Measurements from ENCODE around the gene LMO7. TPM values are rescaled to one million over a fixed set of nuclear protein-coding genes. Genes with fewer than 3 reads are reported as not detected.

Gene LMO7
- total RNA-seq, 2 donors from 2014 or later = 3.1 to 5.9 TPM

GRCh38 chr13:75802161-75802560, 166.0 kb downstream of the LMO7 start:
- ATAC-seq = no peak
- Mint-ChIP-seq H3K4me1 (ENCODE audit: low read depth in 2 of 2) (peaks cover 10 to 11% of the 10 kb centered on the region in 2 donors), H3K27ac (peak overlapping the region in 1 of 2 donors; percentile 30), H3K9me3 (no peaks in the 10 kb centered on the region), H3K27me3 (no peaks in the 10 kb centered on the region), H3K36me3 (no peaks in the 10 kb centered on the region), H3K4me3 (no peak overlapping the region)
- DNase-seq (ENCODE audit: low spot score) = no peak

GRCh38 chr13:75803164-75803611, 167.1 kb downstream of the LMO7 start:
- Mint-ChIP-seq H3K36me3 (no peaks in the 10 kb centered on the region), H3K9me3 (no peaks in the 10 kb centered on the region), H3K4me3 (no peak overlapping the region), H3K27me3 (no peaks in the 10 kb centered on the region), H3K4me1 (ENCODE audit: low read depth in 2 of 2) (peaks cover 10 to 11% of the 10 kb centered on the region in 2 donors), H3K27ac (no peak overlapping the region)
- ATAC-seq (peak in 1 of 2 donors; percentile 53), DNase-seq (ENCODE audit: low spot score) (no peak)

GRCh38 chr13:75804054-75804453, 167.9 kb downstream of the LMO7 start:
- H3K9me3 Mint-ChIP-seq = no peaks in the 10 kb centered on the region
- DNase-seq (ENCODE audit: low spot score) = no peak

GRCh38 chr13:75804605-75805004, 168.5 kb downstream of the LMO7 start:
- no peaks in the 10 kb centered on the region for H3K27me3 Mint-ChIP-seq
- ATAC-seq (no peak), DNase-seq (ENCODE audit: low spot score) (no peak)
- H3K27ac Mint-ChIP-seq = no peak overlapping the region
- H3K36me3 Mint-ChIP-seq = no peaks in the 10 kb centered on the region
- H3K4me1 Mint-ChIP-seq (ENCODE audit: low read depth in 2 of 2) = peaks cover 10 to 11% of the 10 kb centered on the region in 2 donors
- H3K9me3 Mint-ChIP-seq = no peaks in the 10 kb centered on the region
- no peak overlapping the region for H3K4me3 Mint-ChIP-seq

More at GRCh38 chr13:75804054-75804453, 167.9 kb downstream of the LMO7 start:
- Mint-ChIP-seq H3K4me1 (ENCODE audit: low read depth in 2 of 2) (peaks cover 10 to 11% of the 10 kb centered on the region in 2 donors), H3K36me3 (no peaks in the 10 kb centered on the region), H3K27me3 (no peaks in the 10 kb centered on the region), H3K27ac (no peak overlapping the region), H3K4me3 (no peak overlapping the region)
- no peak for ATAC-seq

GRCh38 chr13:75806117-75806516, 170.0 kb downstream of the LMO7 start:
- Mint-ChIP-seq H3K9me3 (no peaks in the 10 kb centered on the region), H3K27me3 (no peaks in the 10 kb centered on the region), H3K27ac (no peak overlapping the region), H3K36me3 (no peaks in the 10 kb centered on the region), H3K4me3 (no peak overlapping the region), H3K4me1 (ENCODE audit: low read depth in 2 of 2) (peaks cover 7 to 11% of the 10 kb centered on the region in 2 donors)
- DNase-seq (ENCODE audit: low spot score) (no peak), ATAC-seq (no peak)

- H3K27ac Mint-ChIP-seq = no peak overlapping the region
- no peaks in the 10 kb centered on the region for H3K4me1 Mint-ChIP-seq (ENCODE audit: low read depth in 2 of 2)
- H3K27me3 Mint-ChIP-seq = no peaks in the 10 kb centered on the region
- DNase-seq (ENCODE audit: low spot score) (no peak), ATAC-seq (no peak)
- no peaks in the 10 kb centered on the region for H3K36me3 Mint-ChIP-seq
- H3K9me3 Mint-ChIP-seq = no peaks in the 10 kb centered on the region
- H3K4me3 Mint-ChIP-seq = no peak overlapping the region
Observed at GRCh38 chr13:75811361-75811760, 175.2 kb downstream of the LMO7 start.

GRCh38 chr13:75811841-75812240, 175.7 kb downstream of the LMO7 start:
- no peaks in the 10 kb centered on the region for H3K36me3 Mint-ChIP-seq
- no peaks in the 10 kb centered on the region for H3K4me1 Mint-ChIP-seq (ENCODE audit: low read depth in 2 of 2)
- no peak overlapping the region for H3K4me3 Mint-ChIP-seq
- ATAC-seq (no peak), DNase-seq (ENCODE audit: low spot score) (no peak)
- H3K27me3 Mint-ChIP-seq = no peaks in the 10 kb centered on the region
- no peak overlapping the region for H3K27ac Mint-ChIP-seq
- H3K9me3 Mint-ChIP-seq = no peaks in the 10 kb centered on the region

- Mint-ChIP-seq H3K27ac (no peak overlapping the region), H3K4me1 (ENCODE audit: low read depth in 2 of 2) (no peaks in the 10 kb centered on the region)
Observed at GRCh38 chr13:75812751-75813181, 176.6 kb downstream of the LMO7 start.

GRCh38 chr13:75813323-75813722, 177.2 kb downstream of the LMO7 start:
- ATAC-seq (no peak), DNase-seq (ENCODE audit: low spot score) (no peak)
- Mint-ChIP-seq H3K9me3 (no peaks in the 10 kb centered on the region), H3K4me1 (ENCODE audit: low read depth in 2 of 2) (no peaks in the 10 kb centered on the region), H3K27me3 (no peaks in the 10 kb centered on the region), H3K4me3 (no peak overlapping the region), H3K36me3 (no peaks in the 10 kb centered on the region), H3K27ac (no peak overlapping the region)

More at GRCh38 chr13:75812751-75813181, 176.6 kb downstream of the LMO7 start:
- H3K4me3 Mint-ChIP-seq = no peak overlapping the region
- no peak for ATAC-seq
- no peaks in the 10 kb centered on the region for H3K9me3 Mint-ChIP-seq
- no peaks in the 10 kb centered on the region for H3K27me3 Mint-ChIP-seq
- H3K36me3 Mint-ChIP-seq = no peaks in the 10 kb centered on the region
- DNase-seq (ENCODE audit: low spot score) = no peak

GRCh38 chr13:75818179-75818967, 182.2 kb downstream of the LMO7 start:
- no peaks in the 10 kb centered on the region for H3K4me1 Mint-ChIP-seq (ENCODE audit: low read depth in 2 of 2)
- H3K36me3 Mint-ChIP-seq = peaks cover 4% of the 10 kb centered on the region
- no peaks in the 10 kb centered on the region for H3K9me3 Mint-ChIP-seq
- DNase-seq (ENCODE audit: low spot score) (no peak), ATAC-seq (no peak)
- H3K27me3 Mint-ChIP-seq = no peaks in the 10 kb centered on the region
- no peak overlapping the region for H3K4me3 Mint-ChIP-seq
- H3K27ac Mint-ChIP-seq = no peak overlapping the region

GRCh38 chr13:75818968-75819225, 182.8 kb downstream of the LMO7 start:
- Mint-ChIP-seq H3K27ac (no peak overlapping the region), H3K4me3 (no peak overlapping the region), H3K36me3 (peaks cover 4% of the 10 kb centered on the region), H3K27me3 (no peaks in the 10 kb centered on the region), H3K9me3 (no peaks in the 10 kb centered on the region), H3K4me1 (ENCODE audit: low read depth in 2 of 2) (no peaks in the 10 kb centered on the region)
- DNase-seq (ENCODE audit: low spot score) = no peak
- no peak for ATAC-seq

- no peak for DNase-seq (ENCODE audit: low spot score)
- ATAC-seq = no peak
- Mint-ChIP-seq H3K4me3 (no peak overlapping the region), H3K27ac (no peak overlapping the region), H3K4me1 (ENCODE audit: low read depth in 2 of 2) (no peaks in the 10 kb centered on the region), H3K9me3 (peaks cover 6% of the 10 kb centered on the region), H3K27me3 (no peaks in the 10 kb centered on the region), H3K36me3 (no peaks in the 10 kb centered on the region)
Observed at GRCh38 chr13:75825161-75825560, 189.0 kb downstream of the LMO7 start.

- Mint-ChIP-seq H3K36me3 (no peaks in the 10 kb centered on the region), H3K27ac (no peak overlapping the region), H3K9me3 (peaks cover 6% of the 10 kb centered on the region), H3K4me1 (ENCODE audit: low read depth in 2 of 2) (no peaks in the 10 kb centered on the region), H3K4me3 (no peak overlapping the region), H3K27me3 (no peaks in the 10 kb centered on the region)
- DNase-seq (ENCODE audit: low spot score) (no peak), ATAC-seq (no peak)
Observed at GRCh38 chr13:75825594-75825993, 189.5 kb downstream of the LMO7 start.

GRCh38 chr13:75826391-75826790, 190.3 kb downstream of the LMO7 start:
- H3K9me3 Mint-ChIP-seq = peaks cover 6% of the 10 kb centered on the region
- H3K36me3 Mint-ChIP-seq = no peaks in the 10 kb centered on the region
- H3K27ac Mint-ChIP-seq = no peak overlapping the region
- DNase-seq (ENCODE audit: low spot score) (no peak), ATAC-seq (no peak)
- H3K4me3 Mint-ChIP-seq = no peak overlapping the region
- H3K27me3 Mint-ChIP-seq = no peaks in the 10 kb centered on the region
- no peaks in the 10 kb centered on the region for H3K4me1 Mint-ChIP-seq (ENCODE audit: low read depth in 2 of 2)

GRCh38 chr13:75829830-75830229, 193.7 kb downstream of the LMO7 start:
- H3K27ac Mint-ChIP-seq = no peak overlapping the region
- no peaks in the 10 kb centered on the region for H3K4me1 Mint-ChIP-seq (ENCODE audit: low read depth in 2 of 2)
- DNase-seq (ENCODE audit: low spot score) (no peak), ATAC-seq (no peak)
- H3K36me3 Mint-ChIP-seq = no peaks in the 10 kb centered on the region
- H3K4me3 Mint-ChIP-seq = no peak overlapping the region
- H3K27me3 Mint-ChIP-seq = no peaks in the 10 kb centered on the region
- H3K9me3 Mint-ChIP-seq = peaks cover 6% of the 10 kb centered on the region
